Kidney (tissue), 14 donors: ENCODE data around the gene RTN4RL2. TPM values are rescaled to one million over a fixed set of nuclear protein-coding genes. Genes with fewer than 3 reads are reported as not detected.

Experiments
- DNase-seq, 5 donors: peaks; one replicate each; pipeline ENCODE4 v3.0.0-alpha.2; 2013 to 2020
- FAIRE-seq: peaks from 2 replicates; lab custom pipeline; 2012; peaks lifted over from hg19 to GRCh38; lab: Jason Lieb, UNC
- H3K27ac ChIP-seq, 2 donors: one replicate each; pipeline ENCODE4 v1.7.0; 2013; ENCODE audit warnings: low read depth in 2 of 2, low read length in 2 of 2, inconsistent platforms in 1 of 2
- H3K27me3 ChIP-seq: one replicate; pipeline ENCODE4 v1.7.1; 2013; ENCODE audit warnings: low read length, inconsistent platforms; ENCODE audit not compliant: control insufficient read depth, insufficient read depth
- H3K36me3 ChIP-seq, 3 donors: one replicate each; pipeline versions ENCODE4 v1.7.0 to v1.7.1; 2013; ENCODE audit warnings: low read length in 3 of 3, control low read depth in 1 of 3, inconsistent platforms in 1 of 3; ENCODE audit not compliant: insufficient read depth in 3 of 3, control insufficient read depth in 2 of 3
- H3K4me1 ChIP-seq, 3 donors: one replicate each; pipeline versions ENCODE4 v1.7.0 to v1.7.1; 2013; ENCODE audit warnings: low read length in 3 of 3, inconsistent platforms in 1 of 3, low read depth in 1 of 3; ENCODE audit not compliant: control insufficient read depth in 2 of 3, insufficient read depth in 2 of 3
- H3K4me3 ChIP-seq, 3 donors: one replicate each; pipeline versions ENCODE4 v1.7.0 to v1.8.1; 2013; ENCODE audit warnings: low read length in 3 of 3, control low read depth in 1 of 3, inconsistent platforms in 1 of 3
- H3K9ac ChIP-seq, 3 donors: one replicate each; pipeline versions ENCODE4 v1.7.0 to v1.7.1; 2013; ENCODE audit warnings: low read length in 3 of 3, control low read depth in 1 of 3, inconsistent platforms in 1 of 3
- H3K9me3 ChIP-seq, 3 donors: one replicate each; pipeline versions ENCODE4 v1.7.0 to v1.7.1; 2013; ENCODE audit warnings: low read length in 3 of 3, control low read depth in 1 of 3, inconsistent platforms in 1 of 3; ENCODE audit not compliant: control insufficient read depth in 2 of 3, insufficient read depth in 1 of 3
- CTCF ChIP-seq: IDR thresholded peaks from 3 replicates; pipeline ENCODE4 v1.5.1; 2012; ENCODE audit warnings: mild to moderate bottlenecking, moderate library complexity, borderline replicate concordance; ENCODE audit not compliant: insufficient read depth; ENCODE audit errors: extremely low read depth
- intact Hi-C: fragments of 100-400 bp; cut with DNase I; formaldehyde crosslinking; loops from one replicate; pipeline ENCODE4 v1.11.1; 2022
- polyA plus RNA-seq: library from polyadenylated mRNA; stranded (reverse); fragments of 350-450 nt; fragmentation: Illumina TruSeq; extraction: RNeasy Lipid Tissue Mini Kit (QIAGEN cat#74804); gene quantifications from one replicate; pipeline ENCODE4 v1.2.3, GENCODE V29; 2014; ENCODE audit warnings: low read depth, low replicate concordance; ENCODE audit not compliant: insufficient read depth
- total RNA-seq: library from RNA; stranded (reverse); fragmentation: NEBNext Ultra II Directional; extraction: Animal tissue kit (Norgen Biotek cat#: 25700); gene quantifications from one replicate; pipeline ENCODE4 v1.2.1, GENCODE V29; 2021
- donor health status: control.
- donor health status: control.
- donor health status: control.
- donor health status: control.
- donor health status: control.
- donor health status: DM: yes; HTN: yes; CAD: no.
- donor health status: Normal renal cell carcinoma (clear cell type).

The RTN4RL2 gene
- total and polyA plus RNA-seq, 2 donors from 2014 or later = 2.6 to 5.5 TPM

GRCh38 chr11:57523419-57523818 is 63.1 kb downstream of the RTN4RL2 start:
- H3K9me3 ChIP-seq = no peaks in the 10 kb centered on the region
- no peaks in the 10 kb centered on the region for H3K27me3 ChIP-seq
- no peak for TF ChIP-seq CTCF
- H3K9ac ChIP-seq = no peak overlapping the region
- H3K27ac ChIP-seq = no peak overlapping the region
- intact Hi-C loops = no loop called here
- H3K4me1 ChIP-seq = no peaks in the 10 kb centered on the region
- H3K4me3 ChIP-seq = no peak overlapping the region
- DNase-seq (no peak), FAIRE-seq (no peak)
- H3K36me3 ChIP-seq = peaks cover 0 to 3% (median 2%) of the 10 kb centered on the region in 3 donors

Other genes with a start within 250 kb of the RTN4RL2 start
- 5.3 TPM for gene APLNR, start 223.3 kb upstream of the RTN4RL2 start, total RNA-seq
- gene APLNR, start 223.3 kb upstream of the RTN4RL2 start, polyA plus RNA-seq = 16.6 TPM
- gene TNKS1BP1, start 135.6 kb upstream of the RTN4RL2 start, total RNA-seq = 206 TPM
- gene TNKS1BP1, start 135.6 kb upstream of the RTN4RL2 start, polyA plus RNA-seq = 53.3 TPM
- 78.5 TPM for gene SSRP1, start 124.6 kb upstream of the RTN4RL2 start, total RNA-seq
- 44.5 TPM for gene SSRP1, start 124.6 kb upstream of the RTN4RL2 start, polyA plus RNA-seq
- not detected for gene P2RX3, start 122.2 kb upstream of the RTN4RL2 start, total RNA-seq
- gene P2RX3, start 122.2 kb upstream of the RTN4RL2 start, polyA plus RNA-seq = not detected
- not detected for gene PRG3, start 79.4 kb upstream of the RTN4RL2 start, total RNA-seq
- not detected for gene PRG3, start 79.4 kb upstream of the RTN4RL2 start, polyA plus RNA-seq
- 0.22 TPM for gene PRG2, start 69.9 kb upstream of the RTN4RL2 start, total RNA-seq
- gene PRG2, start 69.9 kb upstream of the RTN4RL2 start, polyA plus RNA-seq = not detected
- gene SLC43A3, start 33.4 kb upstream of the RTN4RL2 start, total RNA-seq = 39.8 TPM
- 6.0 TPM for gene SLC43A3, start 33.4 kb upstream of the RTN4RL2 start, polyA plus RNA-seq
- 4.1 TPM for gene SLC43A1, start 55.2 kb downstream of the RTN4RL2 start, total RNA-seq
- gene SLC43A1, start 55.2 kb downstream of the RTN4RL2 start, polyA plus RNA-seq = 16.6 TPM
- 38.6 TPM for gene TIMM10, start 70.2 kb downstream of the RTN4RL2 start, total RNA-seq
- 174 TPM for gene TIMM10, start 70.2 kb downstream of the RTN4RL2 start, polyA plus RNA-seq
- not detected for gene SMTNL1, start 77.1 kb downstream of the RTN4RL2 start, total RNA-seq
- gene SMTNL1, start 77.1 kb downstream of the RTN4RL2 start, polyA plus RNA-seq = not detected
- 71.4 TPM for gene UBE2L6, start 107.1 kb downstream of the RTN4RL2 start, total RNA-seq
- 73.9 TPM for gene UBE2L6, start 107.1 kb downstream of the RTN4RL2 start, polyA plus RNA-seq
- 785 TPM for gene SERPING1, start 137.2 kb downstream of the RTN4RL2 start, total RNA-seq
- 361 TPM for gene SERPING1, start 137.2 kb downstream of the RTN4RL2 start, polyA plus RNA-seq
- gene YPEL4, start 189.4 kb downstream of the RTN4RL2 start, total RNA-seq = 0.82 TPM
- gene YPEL4, start 189.4 kb downstream of the RTN4RL2 start, polyA plus RNA-seq = 0.88 TPM
- gene CLP1, start 197.2 kb downstream of the RTN4RL2 start, total RNA-seq = 12.2 TPM
- gene CLP1, start 197.2 kb downstream of the RTN4RL2 start, polyA plus RNA-seq = 8.5 TPM
- gene ZDHHC5, start 207.6 kb downstream of the RTN4RL2 start, total RNA-seq = 90.2 TPM
- 28.3 TPM for gene ZDHHC5, start 207.6 kb downstream of the RTN4RL2 start, polyA plus RNA-seq